Erythroblast (primary cell): ENCODE data around the gene MPRIP.

Experiments
- DNase-seq, 2 experiments: peaks; one replicate each; lab custom pipeline; 2025; lab: John Stamatoyannopoulos, UW
- GATA1 ChIP-seq: IDR thresholded peaks from 2 replicates; pipeline ENCODE4 v1.6.1; 2011; ENCODE audit warnings: low read depth, mild to moderate bottlenecking, control low read depth, low read length, moderate library complexity
- POLR2A ChIP-seq: IDR thresholded peaks from 2 replicates; pipeline ENCODE4 v1.6.1; 2011; ENCODE audit warnings: mild to moderate bottlenecking, low read length

The MPRIP gene

DNA sequence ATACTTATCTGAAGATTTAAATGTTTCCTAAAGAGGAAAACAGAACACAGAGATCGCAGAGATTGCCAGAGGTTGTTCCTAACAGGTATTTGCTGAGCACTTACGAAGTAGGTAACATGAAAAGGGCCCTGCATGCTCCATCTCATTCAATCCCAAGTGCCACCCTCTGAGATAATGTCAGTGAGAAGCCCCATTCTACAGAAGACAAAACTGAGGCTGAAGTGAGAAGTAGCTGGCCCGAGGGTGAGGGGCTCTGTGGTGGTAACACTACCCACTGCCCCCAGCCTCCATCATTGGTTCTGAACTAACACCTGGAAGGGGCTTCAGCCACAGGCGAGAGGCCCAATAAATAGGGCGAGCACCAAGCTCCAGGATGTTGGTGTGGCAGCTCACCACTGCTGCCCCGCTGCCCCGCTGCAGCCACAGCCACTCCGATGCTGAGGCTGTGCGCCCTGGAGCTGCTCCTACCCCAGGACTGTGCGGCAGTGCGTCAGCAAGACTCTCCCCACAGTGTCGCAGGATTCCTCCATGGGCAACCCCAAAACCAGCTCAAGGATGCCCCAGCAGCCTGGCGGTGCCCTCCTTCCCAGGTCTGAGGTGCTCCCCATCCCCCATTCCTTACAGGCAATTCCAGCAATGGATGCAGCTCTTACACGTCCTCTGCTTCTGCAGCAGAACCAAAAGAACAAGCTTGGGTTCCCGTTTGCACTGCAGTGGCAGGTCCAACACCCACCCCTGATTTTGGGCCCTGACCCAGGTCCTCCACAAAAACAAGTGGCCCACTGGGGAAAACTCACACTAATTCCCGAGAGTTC, 184.4 kb downstream of the MPRIP start:
- DNase-seq = no peak
- no peak for TF ChIP-seq POLR2A
- TF ChIP-seq GATA1 = no peak

- no peak for TF ChIP-seq POLR2A
- no peak for TF ChIP-seq GATA1
- peak in 1 of 2 experiments; percentile 44 for DNase-seq
Observed at GRCh38 chr17:17227608-17228520, 185.6 kb downstream of the MPRIP start.

DNA sequence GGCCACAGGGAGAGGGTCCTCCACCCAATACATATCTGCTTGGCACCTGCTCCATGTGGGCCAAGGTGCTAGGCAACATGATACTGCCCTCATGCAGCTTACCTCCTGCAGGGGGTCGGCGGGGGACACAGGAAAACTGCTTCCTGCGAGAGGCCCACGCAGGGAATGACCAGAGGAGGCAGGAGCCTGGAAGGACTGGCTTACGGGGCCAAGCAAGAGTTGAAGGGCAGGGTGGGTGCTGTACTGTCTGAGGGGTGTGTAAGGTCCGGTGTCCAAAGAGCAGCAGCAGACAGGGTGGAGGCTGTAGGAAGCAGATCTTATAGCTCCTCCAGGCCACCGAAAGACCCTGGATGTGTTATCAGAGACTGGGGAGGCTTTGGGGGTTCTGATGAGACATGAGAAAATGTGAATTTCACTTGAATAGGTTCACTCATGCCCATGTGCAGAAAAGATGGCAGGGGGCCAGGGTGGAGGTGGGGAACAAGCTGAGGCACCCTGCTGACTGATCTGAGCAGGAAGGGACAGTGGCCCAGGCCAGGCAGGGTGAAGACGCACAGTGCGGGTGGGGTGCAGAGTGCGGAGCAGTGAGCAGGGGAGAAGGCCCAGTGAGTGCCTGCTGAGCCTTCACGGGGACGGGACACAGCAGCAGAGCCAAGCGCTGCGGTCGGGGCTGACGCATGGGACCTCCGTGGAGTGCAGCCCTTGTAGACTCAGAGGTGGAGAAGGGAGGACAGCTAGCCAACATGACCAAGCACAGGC, 186.4 kb downstream of the MPRIP start:
- peak; percentile 24 to 27 for DNase-seq
- TF ChIP-seq GATA1 = no peak
- TF ChIP-seq POLR2A = peak; percentile 19

GRCh38 chr17:17229416-17230384, 187.4 kb downstream of the MPRIP start:
- DNase-seq = no peak
- TF ChIP-seq POLR2A (no peak), GATA1 (no peak)

DNA sequence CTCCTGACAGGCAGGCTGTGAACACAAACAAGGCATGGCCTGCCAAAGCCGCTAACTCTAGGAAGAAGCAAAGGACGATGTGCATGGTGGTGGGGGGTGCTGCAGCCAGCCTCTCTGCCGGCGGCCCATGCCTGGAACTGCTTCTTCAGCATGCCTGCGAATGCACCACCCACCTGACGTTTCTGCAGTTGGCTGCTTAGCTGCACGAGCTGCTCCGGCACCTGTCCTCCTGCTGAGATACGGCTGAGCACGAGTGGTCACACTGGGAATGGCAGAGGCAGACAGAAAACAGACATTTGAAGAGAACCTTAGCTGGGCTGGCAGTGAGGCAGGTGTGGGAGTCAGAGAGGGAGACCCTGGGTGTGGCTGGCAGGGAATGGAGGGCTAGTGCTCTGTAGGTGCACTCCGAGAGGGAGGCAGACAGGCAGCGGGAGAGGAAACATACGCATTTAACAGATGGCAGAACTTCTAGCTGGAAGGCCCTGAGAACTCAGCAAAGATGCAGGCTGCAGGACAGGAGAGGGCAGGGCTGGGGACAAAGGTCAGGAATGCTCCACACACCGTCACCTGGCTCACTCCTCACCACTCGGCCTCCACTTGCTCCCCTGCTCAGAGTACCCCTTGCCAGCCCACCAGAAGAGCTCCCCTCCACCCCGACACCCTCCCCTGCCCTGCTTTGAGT, 189.5 kb downstream of the MPRIP start:
- no peak for TF ChIP-seq GATA1
- no peak for TF ChIP-seq POLR2A
- DNase-seq = no peak

- DNase-seq = no peak
- TF ChIP-seq GATA1 = no peak
- no peak for TF ChIP-seq POLR2A
Observed at GRCh38 chr17:17232303-17232621, 190.0 kb downstream of the MPRIP start.

- peak in 1 of 2 experiments; percentile 50 for DNase-seq
Observed at GRCh38 chr17:17235212-17236174, 193.2 kb downstream of the MPRIP start.

DNA sequence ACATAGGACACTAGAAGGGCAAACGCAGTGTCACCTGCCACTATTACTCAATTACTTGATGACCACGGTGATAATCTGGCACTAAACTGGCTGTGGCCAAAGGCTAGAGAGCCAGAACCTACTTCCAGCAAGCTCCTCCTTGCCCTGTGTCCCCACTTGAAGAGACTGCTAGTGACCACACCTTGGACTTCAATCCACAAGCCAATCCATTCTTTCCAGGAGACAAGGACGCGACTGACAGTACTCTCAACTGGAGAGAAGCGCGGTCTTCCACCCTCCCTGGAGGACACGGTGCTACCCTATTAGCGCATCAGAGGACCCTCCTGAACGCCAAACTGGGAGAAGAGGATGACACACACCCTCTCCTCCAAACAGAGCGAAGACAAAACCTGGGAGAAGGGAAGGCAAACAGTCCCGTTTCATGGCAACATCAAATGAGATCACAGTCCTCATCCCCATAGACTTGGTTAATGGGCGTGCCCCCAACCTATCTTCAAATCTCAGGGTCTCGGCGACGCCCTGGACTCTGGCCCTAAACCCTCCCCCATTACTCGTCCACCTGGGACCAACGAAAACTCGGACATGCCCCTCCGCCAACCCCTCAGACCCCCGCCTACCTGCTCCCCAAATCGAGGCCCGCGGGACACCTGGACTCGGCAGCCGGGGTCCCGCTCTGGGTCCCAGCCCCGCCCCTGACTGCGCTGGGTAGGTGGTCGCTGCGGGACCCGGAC, 194.2 kb downstream of the MPRIP start:
- TF ChIP-seq POLR2A (no peak), GATA1 (no peak)
- DNase-seq = peak; percentile 79 to 82

More at GRCh38 chr17:17235212-17236174, 193.2 kb downstream of the MPRIP start:
- TF ChIP-seq GATA1 (no peak), POLR2A (no peak)

DNA sequence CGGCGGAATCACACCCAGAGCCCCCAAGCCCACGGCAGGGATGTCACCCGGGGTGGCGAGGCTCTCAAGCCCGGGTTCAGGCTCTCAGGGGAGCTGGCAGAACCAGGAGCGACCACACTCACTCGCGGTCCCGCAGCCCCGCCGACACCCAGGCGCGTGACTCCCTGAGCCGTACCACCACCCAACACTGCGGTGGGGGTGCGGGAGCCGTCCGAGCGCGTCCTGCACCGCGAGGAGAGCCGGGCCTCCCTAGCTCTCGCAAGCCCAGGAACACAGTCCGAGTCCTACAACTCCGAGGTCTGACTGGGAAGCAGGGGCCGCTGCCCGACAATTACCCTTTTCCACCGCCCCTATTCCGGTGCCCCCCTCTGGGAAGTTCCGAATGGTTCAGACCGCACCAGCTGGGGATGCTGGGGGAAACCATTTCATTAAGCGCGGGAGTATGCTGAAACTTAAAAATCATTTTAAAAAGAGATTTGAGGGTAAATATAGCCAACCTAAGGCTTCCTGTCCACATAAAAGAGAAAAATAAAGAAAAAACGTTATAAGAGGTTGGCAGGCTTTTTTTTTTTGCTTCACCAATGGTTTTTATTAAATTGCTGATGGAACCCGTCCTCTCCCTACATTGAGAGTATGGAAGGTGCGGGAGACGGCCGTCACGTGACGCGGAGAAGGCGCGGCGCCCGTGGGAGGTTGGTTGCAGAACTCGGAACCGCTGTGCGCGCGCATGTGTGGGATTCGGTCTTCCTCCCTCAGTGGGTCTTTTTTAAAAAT, 195.0 kb downstream of the MPRIP start, which contains the start of gene FLCN:
FLCN (minus strand) TSS at position 143 of the 774 bp plus-strand sequence. CDS start 9,031 bp downstream, outside the sequence.
- TF ChIP-seq POLR2A = peak; percentile 85
- no peak for TF ChIP-seq GATA1
- DNase-seq = peak; percentile 94 to 97

DNA sequence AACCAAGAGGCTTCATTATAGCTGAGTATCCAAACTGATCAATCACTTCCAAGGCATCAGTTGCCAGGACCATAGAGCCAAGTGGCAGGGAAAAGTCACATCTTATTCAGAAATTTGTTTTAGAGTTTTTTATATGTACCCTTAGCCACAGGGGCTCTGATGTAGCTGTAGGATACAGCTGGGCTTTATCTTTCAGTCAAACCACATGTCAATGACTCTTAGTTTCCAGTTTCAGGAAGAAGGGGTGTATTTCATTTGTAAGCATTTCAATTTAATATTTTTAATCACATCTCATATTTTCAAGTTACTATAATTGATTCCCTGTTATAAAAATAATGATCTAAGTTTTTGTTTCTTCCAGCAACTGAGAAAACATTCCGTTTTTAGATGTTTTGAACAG, 197.6 kb downstream of the MPRIP start:
- no peak for TF ChIP-seq GATA1
- no peak for TF ChIP-seq POLR2A

More for the DNA sequence above, 197.6 kb downstream of the MPRIP start:
- DNase-seq = peak; percentile 53 to 56
